LNCaP clone FGC (cell line): ENCODE data around the gene TMEM52.
A peak's percentile ranks its signal among the peaks of the same experiment; 100 is the strongest.

Experiments
- DNase-seq: peaks from one replicate; pipeline ENCODE4 v3.0.0-alpha.2; 2011; ENCODE audit warnings: low read depth
- H3K4me3 ChIP-seq: 2 replicates; pipeline ENCODE4 v1.5.1; 2011; ENCODE audit warnings: mild to moderate bottlenecking, low read depth, low read length, control low read depth
- CTCF ChIP-seq: IDR thresholded peaks from 2 replicates; pipeline ENCODE4 v1.5.1; 2012; ENCODE audit warnings: mild to moderate bottlenecking; ENCODE audit not compliant: control insufficient read depth, insufficient read depth; ENCODE audit errors: extremely low read depth

The TMEM52 gene

GRCh38 chr1:1877865-1878436 lies 41.1 kb downstream of the TMEM52 start:
- no peak overlapping the region for H3K4me3 ChIP-seq
- no peak for DNase-seq
- no peak for TF ChIP-seq CTCF

GRCh38 chr1:1876335-1876930 lies 42.6 kb downstream of the TMEM52 start:
- H3K4me3 ChIP-seq = no peak overlapping the region
- no peak for DNase-seq
- no peak for TF ChIP-seq CTCF

- DNase-seq = no peak
- TF ChIP-seq CTCF = no peak
- H3K4me3 ChIP-seq = no peak overlapping the region
Measured at GRCh38 chr1:1875932-1876331, 43.1 kb downstream of the TMEM52 start.

GRCh38 chr1:1874901-1875300 lies 44.2 kb downstream of the TMEM52 start:
- no peak for TF ChIP-seq CTCF
- H3K4me3 ChIP-seq = no peak overlapping the region
- no peak for DNase-seq

- TF ChIP-seq CTCF = no peak
- H3K4me3 ChIP-seq = no peak overlapping the region
Measured at GRCh38 chr1:1873186-1873585, 45.9 kb downstream of the TMEM52 start.

GRCh38 chr1:1872329-1872994 lies 46.6 kb downstream of the TMEM52 start:
- DNase-seq = no peak
- H3K4me3 ChIP-seq = no peak overlapping the region
- no peak for TF ChIP-seq CTCF

More at GRCh38 chr1:1873186-1873585, 45.9 kb downstream of the TMEM52 start:
- DNase-seq = peak; percentile 91

- H3K4me3 ChIP-seq = no peak overlapping the region
- TF ChIP-seq CTCF = no peak
- no peak for DNase-seq
Measured at GRCh38 chr1:1869469-1869868, 49.6 kb downstream of the TMEM52 start.
